SK-N-SH (cell line): ENCODE measurements around the gene ADK. TPM values are rescaled to one million over a fixed set of nuclear protein-coding genes. Genes with fewer than 3 reads are reported as not detected.

ENCODE experiments used
- CTCF ChIA-PET: fragments of 300-600, 350-600 bp; formaldehyde crosslinking; extraction: SDS; loops from one replicate; lab custom pipeline; 2021; lab: Yijun Ruan, JAX
- POLR2A ChIA-PET: fragments of 350-600 bp; sonication (Branson Sonifier 250); formaldehyde crosslinking; extraction: SDS; loops from one replicate; lab custom pipeline; 2020; ENCODE audit warnings: antibody characterized with exemption, inconsistent platforms; lab: Yijun Ruan, JAX
- DNase-seq: peaks from one replicate; pipeline ENCODE4 v3.0.0; 2012
- H2AFZ ChIP-seq: fragments of 200-600 bp; sonication (generic); 2 replicates; pipeline ENCODE4 v1.8.1; 2016; ENCODE audit warnings: antibody characterized with exemption, mild to moderate bottlenecking, low read depth
- H3F3A ChIP-seq: fragments of 200-600 bp; sonication (generic); replicated peaks from 2 replicates; pipeline ENCODE3; 2016; ENCODE audit warnings: antibody characterized with exemption, mild to moderate bottlenecking; ENCODE audit not compliant: insufficient read depth
- H3K27ac ChIP-seq, 2 experiments: fragments of 200-500 bp in 1 of 2; fragments of 200-600 bp in 1 of 2; sonication (Bioruptor generic) in 1 of 2; sonication (generic), shearing (Covaris generic) in 1 of 2; 2 replicates each; pipeline versions ENCODE4 v1.5.1 to v1.6.1; 2014 to 2016; ENCODE audit warnings: low read depth in 2 of 2, inconsistent platforms in 1 of 2, low read length in 1 of 2, mild to moderate bottlenecking in 1 of 2, mixed read lengths in 1 of 2
- H3K27me3 ChIP-seq: fragments of 200-600 bp; sonication (generic), shearing (Covaris generic); 2 replicates; pipeline ENCODE4 v1.6.1; 2016; ENCODE audit warnings: mixed run types; ENCODE audit not compliant: insufficient read depth
- H3K36me3 ChIP-seq, 2 experiments: fragments of 200-500 bp in 1 of 2; fragments of 200-600 bp in 1 of 2; sonication (Bioruptor generic) in 1 of 2; sonication (generic) in 1 of 2; replicated peaks in 1 of 2; 2 replicates each; pipeline versions ENCODE3 to v1.5.1; 2014 to 2016; ENCODE audit warnings: low read length in 1 of 2, mild to moderate bottlenecking in 1 of 2; ENCODE audit not compliant: insufficient read depth in 2 of 2, control insufficient read depth in 1 of 2
- H3K4me1 ChIP-seq, 2 experiments: fragments of 200-500 bp in 1 of 2; fragments of 200-600 bp in 1 of 2; sonication (Bioruptor generic) in 1 of 2; sonication (generic), shearing (Covaris generic) in 1 of 2; 2 replicates each; pipeline versions ENCODE4 v1.5.1 to v1.6.1; 2014 to 2016; ENCODE audit warnings: low read depth in 1 of 2, low read length in 1 of 2, mixed run types in 1 of 2; ENCODE audit not compliant: insufficient read depth in 2 of 2, control insufficient read depth in 1 of 2
- H3K4me2 ChIP-seq: fragments of 200-600 bp; sonication (generic), shearing (Covaris generic); 2 replicates; pipeline ENCODE4 v1.6.1; 2017; ENCODE audit warnings: mixed run types
- H3K4me3 ChIP-seq, 2 experiments: fragments of 200-500 bp in 1 of 2; fragments of 200-600 bp in 1 of 2; sonication (Bioruptor generic) in 1 of 2; sonication (generic), shearing (Covaris generic) in 1 of 2; 2 replicates each; pipeline versions ENCODE4 v1.5.1 to v1.8.1; 2014 to 2016; ENCODE audit warnings: low read depth in 2 of 2, inconsistent platforms in 1 of 2, low read length in 1 of 2, mild to moderate bottlenecking in 1 of 2, mixed read lengths in 1 of 2, moderate library complexity in 1 of 2
- H3K79me2 ChIP-seq: fragments of 200-600 bp; sonication (generic); 2 replicates; pipeline ENCODE4 v1.8.1; 2017; ENCODE audit warnings: mild to moderate bottlenecking; ENCODE audit not compliant: insufficient read depth
- H3K9ac ChIP-seq: fragments of 200-600 bp; sonication (generic); 2 replicates; pipeline ENCODE4 v1.6.1; 2017; ENCODE audit warnings: mixed run types
- H3K9me2 ChIP-seq: fragments of 200-600 bp; sonication (generic); 2 replicates; pipeline ENCODE4 v1.6.1; 2017; ENCODE audit warnings: mixed run types
- H3K9me3 ChIP-seq: fragments of 200-600 bp; sonication (generic); 2 replicates; pipeline ENCODE4 v1.6.1; 2017; ENCODE audit warnings: mixed run types, mild to moderate bottlenecking, moderate library complexity
- H4K20me1 ChIP-seq: fragments of 200-600 bp; sonication (generic); 2 replicates; pipeline ENCODE4 v1.6.1; 2017; ENCODE audit warnings: mild to moderate bottlenecking, mixed run types; ENCODE audit not compliant: insufficient read depth
- ELF1 ChIP-seq: IDR thresholded peaks from 2 replicates; pipeline ENCODE4 v1.4.0; 2012
- EP300 ChIP-seq, 2 experiments: IDR thresholded peaks; 2 replicates each; pipeline versions ENCODE4 v1.4.0 to v1.6.1; 2012; ENCODE audit warnings: borderline replicate concordance in 1 of 2, low read depth in 1 of 2, low read length in 1 of 2
- EZH2phosphoT487 ChIP-seq: fragments of 200-600 bp; sonication (generic); IDR thresholded peaks from 2 replicates; pipeline ENCODE4 v1.6.1; 2017; ENCODE audit warnings: low read depth, mixed run types, mild to moderate bottlenecking, antibody characterized with exemption, moderate library complexity, borderline replicate concordance
- FOXJ3 ChIP-seq: sonication (generic); formaldehyde crosslinking; IDR thresholded peaks from 2 replicates; pipeline ENCODE4 v1.5.1; 2020; ENCODE audit warnings: mild to moderate bottlenecking, missing genetic modification reagents
- MXI1 ChIP-seq: IDR thresholded peaks from 2 replicates; pipeline ENCODE4 v1.6.1; 2012; ENCODE audit warnings: mild to moderate bottlenecking, low read depth, low read length, improper control_type of control experiment
- RFX5 ChIP-seq: IDR thresholded peaks from 2 replicates; pipeline ENCODE4 v1.6.1; 2012; ENCODE audit warnings: mild to moderate bottlenecking, improper control_type of control experiment, low read length
- SIN3A ChIP-seq: IDR thresholded peaks from 2 replicates; pipeline ENCODE4 v1.6.1; 2012; ENCODE audit warnings: low read depth, mild to moderate bottlenecking, low read length, moderate library complexity, borderline replicate concordance
- TCF12 ChIP-seq: IDR thresholded peaks from 2 replicates; pipeline ENCODE4 v1.4.0; 2012
- USF1 ChIP-seq: IDR thresholded peaks from 2 replicates; pipeline ENCODE4 v1.4.0; 2012; ENCODE audit warnings: low read depth, borderline replicate concordance
- ZBTB33 ChIP-seq: IDR thresholded peaks from 2 replicates; pipeline ENCODE4 v1.4.0; 2012; ENCODE audit warnings: low read depth, borderline replicate concordance
- WGBS: methylation state at CpG from one replicate; pipeline ENCODE4 v1.1.6; 2017; ENCODE audit warnings: low lambda C conversion rate; 5-methylcytosine and 5-hydroxymethylcytosine counted together
- polyA plus RNA-seq, 3 experiments: library from polyadenylated mRNA; depleted of rRNA; stranded (reverse); fragments of >200 nt; gene quantifications; 2 replicates each; pipeline ENCODE4 v1.2.3, GENCODE V29; 2012
- TF ChIP-seq, protein P1 (sequence below): fragments of 150-350 bp; IDR thresholded peaks from 2 replicates; pipeline ENCODE4 v1.6.1; 2016; ENCODE audit warnings: mild to moderate bottlenecking, low read depth, low read length

ADK gene
- polyA plus RNA-seq, 1 of the 3 experiments (the other 2 are of a cell fraction), result 25.1 TPM

GRCh38 chr10:74322141-74322540, 171.1 kb downstream of the ADK start:
- TF ChIP-seq ELF1, result no peak
- TF ChIP-seq TCF12, result no peak
- TF ChIP-seq MXI1, result no peak
- no peak for TF ChIP-seq ZBTB33
- TF ChIP-seq, protein P1, sequence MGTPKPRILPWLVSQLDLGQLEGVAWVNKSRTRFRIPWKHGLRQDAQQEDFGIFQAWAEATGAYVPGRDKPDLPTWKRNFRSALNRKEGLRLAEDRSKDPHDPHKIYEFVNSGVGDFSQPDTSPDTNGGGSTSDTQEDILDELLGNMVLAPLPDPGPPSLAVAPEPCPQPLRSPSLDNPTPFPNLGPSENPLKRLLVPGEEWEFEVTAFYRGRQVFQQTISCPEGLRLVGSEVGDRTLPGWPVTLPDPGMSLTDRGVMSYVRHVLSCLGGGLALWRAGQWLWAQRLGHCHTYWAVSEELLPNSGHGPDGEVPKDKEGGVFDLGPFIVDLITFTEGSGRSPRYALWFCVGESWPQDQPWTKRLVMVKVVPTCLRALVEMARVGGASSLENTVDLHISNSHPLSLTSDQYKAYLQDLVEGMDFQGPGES, result no peak
- TF ChIP-seq FOXJ3 (CRISPR knock-in tag), result no peak
- TF ChIP-seq EZH2phosphoT487, result no peak
- no peak for TF ChIP-seq EP300 (IDR thresholded peaks at IDR 0.05; ENCODE audit: borderline replicate concordance in 1 of 2, low read depth in 1 of 2, low read length in 1 of 2)
- no peak for TF ChIP-seq SIN3A
- TF ChIP-seq USF1, result no peak
- TF ChIP-seq RFX5, result no peak
- peaks cover 16% of the 10 kb centered on the region; the same call in 1 of the 2 replicates for H3K9me3 ChIP-seq
- WGBS, result 93% methylated on average over 4 of the region's 4 CpGs
- peaks cover 3% of the 10 kb centered on the region for H3F3A ChIP-seq
- H2AFZ ChIP-seq, result no peak overlapping the region
- CTCF ChIA-PET, result no interaction called here
- H3K4me3 ChIP-seq, result no peak overlapping the region
- no peaks in the 10 kb centered on the region for H3K9me2 ChIP-seq
- POLR2A ChIA-PET, result no interaction called here
- H3K27me3 ChIP-seq, result no peaks in the 10 kb centered on the region
- H3K27ac ChIP-seq, result no peak overlapping the region
- peaks cover 39% of the 10 kb centered on the region; the same call in 1 of the 2 replicates for H3K79me2 ChIP-seq
- H3K9ac ChIP-seq, result no peak overlapping the region
- no peaks in the 10 kb centered on the region for H3K4me1 ChIP-seq
- no peaks in the 10 kb centered on the region for H4K20me1 ChIP-seq
- no peak overlapping the region for H3K4me2 ChIP-seq
- no peak for DNase-seq
- H3K36me3 ChIP-seq, result peaks cover 0 to 48% of the 10 kb centered on the region in 2 experiments

DNA sequence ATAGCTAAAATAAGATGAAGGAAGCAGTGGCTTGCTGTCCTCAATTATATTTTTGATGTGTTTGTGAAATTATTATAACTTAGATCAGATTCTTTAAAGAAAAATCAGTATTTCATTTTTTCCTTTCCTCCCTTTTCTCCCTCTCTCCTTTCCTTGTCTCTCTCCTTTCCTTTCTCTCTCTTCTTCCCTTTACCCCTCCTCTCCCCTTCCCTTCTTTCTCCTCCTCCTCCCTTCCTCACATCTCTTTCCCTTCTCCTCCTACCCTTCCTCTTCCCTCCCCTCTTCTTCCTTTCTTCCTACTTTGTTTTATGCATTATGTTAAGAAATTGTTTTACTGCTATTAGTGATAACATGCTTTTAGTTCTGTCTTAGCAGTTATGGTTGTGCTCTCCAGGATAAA, 171.5 kb downstream of the ADK start:
- H4K20me1 ChIP-seq, result no peaks in the 10 kb centered on the region
- peaks cover 3% of the 10 kb centered on the region for H3F3A ChIP-seq
- H3K9me2 ChIP-seq, result no peaks in the 10 kb centered on the region
- DNase-seq, result no peak
- peaks cover 43% of the 10 kb centered on the region; the same call in 1 of the 2 replicates for H3K79me2 ChIP-seq
- no peaks in the 10 kb centered on the region for H3K4me1 ChIP-seq
- CTCF ChIA-PET, result no interaction called here
- H3K27me3 ChIP-seq, result no peaks in the 10 kb centered on the region
- no peak overlapping the region for H3K4me3 ChIP-seq
- H3K9ac ChIP-seq, result no peak overlapping the region
- no peak overlapping the region for H3K4me2 ChIP-seq
- peaks cover 16% of the 10 kb centered on the region; the same call in 1 of the 2 replicates for H3K9me3 ChIP-seq
- POLR2A ChIA-PET, result no interaction called here
- no peak overlapping the region for H3K27ac ChIP-seq
- TF ChIP-seq EZH2phosphoT487, result no peak
- peaks cover 0 to 48% of the 10 kb centered on the region in 2 experiments for H3K36me3 ChIP-seq
- H2AFZ ChIP-seq, result no peak overlapping the region
